Stimulated activated CD8-positive, alpha-beta memory T cell treated with anti-CD3 and anti-CD28 coated beads, Interleukin-15, amount 100 ng/mL, for 1 hour (primary cell): Measurements from ENCODE around the gene CA12.

Experiments
- DNase-seq: peaks from one replicate; pipeline ENCODE4 v3.0.0-alpha.2; 2020; ENCODE audit warnings: low read depth

Gene CA12

DNA sequence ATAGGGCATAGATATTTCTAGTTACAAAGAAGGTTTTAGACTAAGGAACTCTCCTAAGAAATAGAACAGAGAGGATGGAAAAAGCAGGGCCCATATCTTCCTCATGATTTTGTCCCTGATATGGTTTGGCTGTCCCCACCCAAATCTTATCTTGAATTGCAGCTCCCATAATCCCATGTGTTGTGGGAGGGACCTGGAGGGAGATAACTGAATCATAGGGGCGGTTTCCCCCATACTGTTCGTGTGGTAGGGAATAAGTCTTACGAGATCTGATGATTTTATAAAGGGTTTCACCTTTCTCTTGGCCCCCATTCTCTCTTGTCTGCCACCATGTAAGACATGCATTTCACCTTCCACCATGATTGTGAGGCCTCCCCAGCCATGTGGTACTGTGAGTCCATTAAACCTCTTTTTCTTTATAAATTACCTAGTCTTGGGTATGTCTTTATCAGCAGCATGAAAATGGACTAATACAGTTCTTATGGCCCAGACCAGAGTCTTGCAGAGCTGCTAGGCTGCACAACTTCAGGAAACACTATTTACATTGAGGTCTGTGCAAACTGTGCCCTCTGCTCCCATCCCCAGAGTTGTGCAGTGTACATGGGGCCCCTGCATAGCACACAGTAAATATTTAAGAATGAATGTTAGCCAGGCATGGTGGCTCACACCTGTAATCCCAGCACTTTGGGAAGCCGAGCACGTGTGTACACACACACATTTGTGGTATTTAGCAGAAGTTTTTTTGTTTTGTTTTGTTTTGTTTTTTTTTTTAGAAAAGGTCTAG, 20.3 kb upstream of the CA12 start:
- DNase-seq: no peak

DNA sequence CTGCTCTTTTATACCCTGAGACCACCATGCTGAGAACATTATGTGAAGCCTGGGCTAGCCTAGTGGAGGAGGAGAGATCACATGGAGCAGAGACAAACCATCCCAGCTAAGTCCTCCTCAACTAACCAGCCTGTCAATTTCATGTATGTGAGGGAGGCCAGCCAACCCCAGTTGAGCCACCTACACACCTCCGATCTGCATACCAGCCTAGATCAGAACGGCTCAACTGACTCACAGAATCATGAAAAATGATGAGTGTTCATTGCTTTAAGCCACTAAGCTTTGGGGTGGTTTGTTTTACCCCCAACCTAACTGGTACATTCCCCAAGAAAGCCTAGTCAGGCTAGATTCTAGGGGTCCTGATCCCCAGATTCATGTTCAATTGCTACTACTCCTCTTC, 19.4 kb upstream of the CA12 start:
- no peak for DNase-seq

DNA sequence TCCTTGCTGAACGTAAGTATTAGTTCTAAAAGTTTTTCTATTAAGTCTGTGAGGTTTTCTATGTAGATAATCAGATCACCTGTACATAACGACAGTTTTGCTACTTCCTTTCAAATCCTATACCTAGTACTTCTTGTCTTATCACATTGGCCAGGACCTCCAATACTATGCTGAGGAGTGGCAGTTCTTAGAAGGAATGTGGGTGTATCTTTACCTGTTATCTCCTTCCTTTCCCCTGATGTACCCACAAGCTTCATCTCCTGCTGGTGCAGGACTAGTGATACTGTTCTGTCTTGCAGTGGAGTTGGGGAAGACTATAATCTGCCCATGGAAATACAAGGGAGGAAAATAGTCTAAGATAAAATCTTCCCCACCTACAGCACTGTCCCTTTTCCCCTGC, 16.8 kb upstream of the CA12 start:
- no peak for DNase-seq

DNA sequence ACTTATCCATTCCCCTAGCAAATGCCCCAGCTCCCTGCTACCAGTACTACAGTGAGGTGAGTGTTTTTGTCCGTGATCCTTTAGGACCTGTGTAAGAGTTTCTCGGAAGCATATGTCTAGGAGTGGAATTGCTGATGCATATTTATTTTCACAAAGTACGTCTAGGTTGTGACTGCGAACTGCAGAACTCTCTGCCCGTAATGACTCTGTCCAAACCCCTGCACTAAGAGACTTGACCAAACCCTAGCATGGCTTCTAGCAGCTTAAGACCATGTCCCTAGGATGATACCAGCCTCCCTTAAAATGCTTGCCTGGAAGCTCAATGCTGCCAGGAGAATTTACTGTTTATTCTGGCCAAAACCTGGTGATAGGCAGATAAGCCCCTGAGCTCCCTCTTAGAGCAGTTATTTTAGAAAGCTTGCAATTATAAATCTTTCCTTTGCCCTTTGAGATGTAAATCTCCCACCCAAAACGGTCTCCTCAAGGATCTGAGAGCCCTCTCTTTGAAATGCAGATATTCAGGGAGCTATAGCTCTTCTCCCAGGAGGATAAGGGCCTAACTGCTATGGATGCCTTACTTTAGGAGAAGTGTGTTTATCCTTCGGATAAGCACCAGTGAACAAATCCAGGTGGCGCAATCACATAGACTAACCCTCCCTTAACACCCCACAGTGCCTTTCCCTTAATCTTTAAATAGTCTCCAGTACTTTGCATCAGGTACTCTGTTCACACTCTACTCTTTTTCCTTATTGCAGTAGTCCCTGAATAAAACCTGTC, 14.7 kb upstream of the CA12 start:
- DNase-seq: no peak

DNA sequence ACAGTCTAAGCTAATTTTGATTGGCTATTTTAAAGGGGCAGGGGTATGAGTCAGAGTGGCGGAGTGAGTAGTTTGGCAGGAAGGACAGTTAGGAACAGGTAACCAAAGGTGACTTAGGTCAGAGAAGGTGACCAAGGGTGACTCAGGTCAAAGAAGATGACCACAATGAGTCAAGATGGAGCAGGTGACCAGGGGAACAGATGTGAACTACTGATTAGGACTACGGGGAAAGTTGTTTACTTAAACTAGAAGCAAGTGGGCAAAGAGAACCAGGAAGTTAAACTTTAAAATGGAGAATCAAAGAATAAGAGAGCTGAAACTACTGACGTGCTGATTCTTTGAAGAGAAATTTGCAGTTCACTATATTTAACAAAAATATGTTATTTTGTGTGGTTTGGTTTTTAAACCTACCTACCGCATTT, 14.1 kb upstream of the CA12 start:
- DNase-seq: no peak

DNA sequence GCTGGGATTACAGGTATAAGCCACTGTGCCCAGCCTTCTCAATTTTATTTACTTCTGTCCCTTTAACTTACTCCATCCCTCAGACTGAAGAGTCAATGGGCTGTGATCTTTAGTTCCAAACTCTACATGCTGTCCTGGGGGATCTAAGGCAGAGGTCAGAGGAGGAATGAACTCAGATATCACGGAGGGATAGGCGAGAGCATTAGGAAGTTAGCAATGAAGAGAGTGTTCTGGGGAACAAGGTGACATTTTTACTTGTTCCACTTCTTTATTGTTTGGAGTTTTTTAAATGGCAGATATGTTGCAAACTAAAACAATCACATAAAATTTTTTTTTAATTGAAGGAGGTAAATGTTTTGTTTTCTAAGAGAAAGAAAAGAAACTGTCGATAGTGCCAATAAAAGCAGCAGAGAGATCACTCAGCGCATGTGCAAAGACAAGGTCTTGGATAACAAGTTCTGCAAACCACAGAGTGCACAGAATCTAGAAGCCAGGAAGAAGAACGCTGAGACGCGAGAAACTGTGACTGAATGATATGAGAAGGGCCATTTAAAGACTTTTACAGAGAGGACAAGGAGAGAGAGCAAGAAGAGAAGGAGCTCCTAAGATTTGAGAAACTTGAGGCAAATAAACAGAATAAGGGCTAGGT, 10.8 kb upstream of the CA12 start:
- DNase-seq: no peak

DNA sequence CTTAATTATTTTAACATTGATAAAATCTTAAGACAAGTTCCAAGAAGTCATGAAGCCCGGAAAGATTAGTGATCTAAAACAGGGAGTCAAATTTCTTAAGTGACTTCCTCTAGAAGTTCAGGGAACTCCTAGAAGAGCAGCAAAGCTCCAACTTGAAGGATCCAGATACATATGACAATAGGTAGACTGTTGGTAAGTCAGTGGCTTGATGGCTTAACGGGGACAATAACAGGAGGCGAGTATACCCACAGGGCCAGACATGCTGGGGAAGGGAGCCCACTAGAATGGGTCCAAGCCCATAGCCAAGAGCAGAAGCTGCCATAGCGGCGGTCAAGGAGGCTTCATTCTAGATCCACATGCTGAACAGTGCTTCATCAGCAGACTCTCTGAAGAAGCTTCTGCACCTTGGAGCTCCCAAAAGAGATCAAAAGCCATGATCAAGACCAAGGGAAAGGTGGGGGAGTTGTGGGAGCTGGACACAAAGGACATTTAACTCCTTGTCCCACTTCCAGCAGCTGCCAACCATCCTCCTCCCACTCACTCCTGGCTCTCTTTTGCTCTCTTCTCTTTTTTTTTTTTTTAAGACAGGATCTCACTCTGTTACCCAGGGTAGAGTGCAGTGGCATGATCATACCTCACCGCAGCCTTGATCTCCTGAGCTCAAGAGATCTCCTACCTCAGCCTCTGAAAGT, 10.2 kb upstream of the CA12 start:
- DNase-seq: no peak

DNA sequence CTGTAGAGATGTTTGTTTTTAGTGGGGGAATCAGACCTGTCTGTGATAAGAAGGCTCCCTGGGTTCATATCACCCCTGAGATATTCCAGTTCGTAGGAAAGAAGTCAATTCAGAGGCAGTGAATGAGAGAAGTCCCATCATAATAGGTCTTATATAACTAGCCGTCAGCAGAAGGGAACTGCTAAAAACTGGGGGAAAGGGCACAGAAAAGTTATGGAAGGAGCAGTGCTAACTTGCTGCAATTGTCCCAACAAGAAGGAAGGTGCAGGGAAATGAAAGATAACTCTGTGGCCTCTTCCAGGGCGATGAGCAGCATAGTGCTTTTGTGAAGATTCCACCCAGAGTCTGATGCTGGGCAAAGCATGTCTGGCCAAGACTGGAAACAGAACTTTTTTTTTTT, 9.0 kb upstream of the CA12 start:
- no peak for DNase-seq

DNA sequence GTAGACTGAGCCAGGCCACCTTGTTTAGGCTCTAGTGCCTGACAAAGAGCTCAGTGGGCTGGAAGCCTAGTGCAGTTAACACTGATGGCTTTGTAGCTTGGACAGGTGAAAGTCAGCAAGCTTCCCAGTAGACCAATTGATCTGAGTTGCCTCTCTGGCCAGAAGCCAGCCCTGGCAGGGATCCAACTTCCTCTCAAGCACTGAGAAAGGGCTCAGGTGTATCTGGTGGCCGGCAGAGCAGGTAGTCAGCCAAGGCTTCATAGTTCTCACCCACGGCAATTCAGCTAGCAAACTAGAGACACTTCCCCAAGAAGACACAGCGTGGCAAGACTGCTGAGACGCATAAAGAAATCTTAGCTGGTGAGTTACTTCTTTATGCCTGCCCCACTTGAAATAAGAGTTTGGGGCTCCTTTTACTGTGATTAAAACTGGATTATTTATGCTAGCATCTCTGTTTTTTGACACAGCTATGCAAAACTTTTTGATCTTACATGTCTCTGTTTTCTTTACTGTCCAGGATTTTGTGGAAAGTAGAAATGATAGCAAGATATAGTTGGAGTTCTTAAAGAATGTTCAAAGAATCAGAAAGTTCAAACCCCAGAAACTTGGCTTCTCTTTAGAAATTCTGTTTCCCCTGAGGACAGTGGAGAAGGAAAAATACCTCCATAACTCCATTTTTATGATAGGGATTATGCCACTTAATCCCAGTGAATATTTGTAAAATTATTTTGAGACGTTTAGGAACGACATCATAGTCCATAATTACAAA, 8.4 kb upstream of the CA12 start:
- no peak for DNase-seq

DNA sequence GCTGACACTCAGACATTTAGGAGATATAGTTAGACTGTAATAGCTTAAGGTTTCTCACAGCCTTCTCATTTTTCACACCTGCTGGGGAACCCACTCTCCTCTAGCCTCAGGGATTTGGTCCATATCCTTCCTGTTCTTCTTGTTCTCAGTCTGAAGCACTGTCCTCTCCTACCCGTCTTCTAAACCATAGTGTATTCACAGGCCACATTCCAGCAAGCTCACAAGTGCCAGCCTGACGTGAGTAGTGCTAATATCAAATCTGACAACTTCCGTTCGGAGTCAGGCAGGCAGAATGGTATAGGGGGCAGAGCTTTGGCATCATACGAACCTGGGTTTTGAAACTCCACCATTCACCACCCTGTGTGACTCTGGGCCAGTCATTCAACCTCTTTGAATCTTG, 6.9 kb upstream of the CA12 start:
- DNase-seq: no peak

DNA sequence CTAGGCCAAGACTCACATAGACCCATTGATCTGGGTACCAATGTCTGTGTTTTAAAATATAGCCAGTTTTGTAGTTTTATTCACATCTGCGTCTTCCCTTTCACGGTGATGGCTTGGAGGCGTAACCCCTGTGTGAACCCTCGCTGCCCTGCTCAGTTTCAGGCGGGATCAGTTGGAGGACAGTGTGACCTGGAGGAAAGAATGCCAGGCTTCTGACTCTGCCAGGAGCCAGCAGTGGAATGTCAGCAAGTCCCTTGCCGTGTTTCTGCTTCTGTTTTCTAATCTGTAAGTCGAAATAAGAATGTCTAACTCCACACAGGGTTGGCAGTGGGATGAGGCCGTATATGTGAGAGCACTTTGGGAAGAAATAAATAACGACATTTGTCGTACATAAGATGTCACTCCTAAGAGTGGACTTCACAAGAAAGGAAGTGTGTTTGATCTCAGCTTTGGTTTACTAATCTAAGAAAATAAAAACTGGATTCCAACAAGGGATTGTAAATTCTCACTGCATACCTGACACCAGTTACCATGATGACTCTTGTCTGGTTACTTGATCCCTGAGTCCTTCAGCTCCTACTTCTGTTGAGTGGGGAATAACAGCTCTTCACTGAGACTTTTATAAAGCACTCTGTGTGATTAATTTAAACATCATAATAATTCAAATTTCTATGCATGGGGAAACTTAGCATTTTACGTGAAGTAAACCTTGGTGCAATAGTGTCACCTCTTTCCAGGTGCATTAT, 6.3 kb upstream of the CA12 start:
- DNase-seq: no peak

DNA sequence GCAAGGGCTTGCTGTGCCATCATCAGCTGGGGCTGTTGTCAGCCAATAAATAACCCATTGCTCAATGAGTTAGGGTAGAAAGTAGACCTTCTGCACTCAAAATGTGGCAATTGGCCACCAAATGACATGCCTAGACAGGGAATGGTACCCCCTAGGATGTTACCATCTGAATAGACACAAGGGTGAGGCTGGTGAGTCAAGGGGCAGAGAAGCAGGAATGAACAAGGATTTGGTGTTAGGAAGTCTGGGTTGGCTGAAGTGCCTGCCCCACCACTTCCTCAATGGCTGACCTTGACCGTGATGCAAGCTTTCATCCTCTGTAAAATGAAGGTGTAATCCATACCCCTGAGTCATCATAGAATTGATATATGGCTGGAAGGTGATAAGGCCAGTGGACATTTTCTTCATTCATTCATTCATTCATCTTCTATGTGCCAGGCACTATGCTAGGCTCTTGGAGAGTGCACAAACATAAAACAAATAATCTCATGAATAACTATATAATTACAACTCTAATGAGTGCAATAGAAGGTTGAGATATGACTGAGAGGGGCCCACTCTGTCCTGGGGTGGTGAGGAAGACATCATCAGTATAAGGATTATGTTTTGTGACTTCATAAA, 4.4 kb upstream of the CA12 start:
- no peak for DNase-seq

DNA sequence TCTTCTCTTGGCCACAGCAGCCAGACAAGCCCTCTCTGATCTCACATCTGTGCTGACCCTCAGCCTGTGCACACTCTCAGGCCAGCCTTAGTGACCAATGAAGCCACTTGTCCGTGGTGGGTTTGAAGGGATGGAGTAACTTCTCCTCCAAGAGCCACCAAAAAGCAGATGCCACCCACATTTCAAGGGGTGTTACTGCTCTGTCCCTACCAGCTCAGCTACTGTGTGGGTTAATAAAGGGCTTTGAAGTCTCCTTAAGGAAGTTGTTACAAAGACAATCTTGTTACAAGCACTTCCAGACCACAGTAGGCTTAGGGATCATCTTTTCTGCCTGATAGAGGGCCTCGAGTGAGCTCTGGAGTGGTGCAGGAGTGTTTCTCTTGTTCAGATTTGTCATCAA, 3.3 kb upstream of the CA12 start:
- DNase-seq: no peak

DNA sequence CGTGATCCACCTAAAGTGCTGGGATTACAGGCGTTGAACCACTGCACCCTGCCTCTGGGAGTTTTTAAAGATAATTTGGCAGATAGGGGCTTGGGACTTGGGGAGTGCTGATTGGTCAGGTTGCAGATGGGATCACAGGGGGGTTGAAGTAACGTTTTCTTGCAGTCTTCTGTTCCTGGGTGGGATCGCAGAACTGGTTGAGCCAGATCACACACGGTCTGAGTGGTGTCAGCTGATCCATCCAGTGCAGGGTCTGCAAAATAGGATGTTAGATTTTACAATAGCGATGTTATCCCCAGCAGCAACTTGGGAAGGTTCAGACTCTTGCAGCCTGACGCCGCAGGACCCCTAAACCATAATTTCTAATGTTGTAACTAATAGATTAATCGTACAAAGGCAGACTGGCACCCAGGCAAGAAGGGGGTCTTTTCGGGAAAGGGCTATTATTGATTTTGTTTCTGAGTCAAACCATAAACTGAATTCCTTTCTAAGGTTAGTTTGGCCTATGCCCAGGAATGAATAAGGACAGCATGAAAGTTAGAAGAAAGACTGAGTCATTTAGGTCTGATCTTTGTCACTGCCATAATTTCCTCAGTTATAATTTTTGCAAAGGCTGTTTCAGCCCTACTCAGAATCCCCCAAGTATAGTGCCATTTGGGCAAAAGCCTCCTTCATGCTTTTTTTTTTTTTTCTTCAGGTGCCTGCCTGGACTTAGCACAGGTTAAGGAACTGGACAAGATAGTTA, 1.5 kb upstream of the CA12 start:
- DNase-seq: no peak

DNA sequence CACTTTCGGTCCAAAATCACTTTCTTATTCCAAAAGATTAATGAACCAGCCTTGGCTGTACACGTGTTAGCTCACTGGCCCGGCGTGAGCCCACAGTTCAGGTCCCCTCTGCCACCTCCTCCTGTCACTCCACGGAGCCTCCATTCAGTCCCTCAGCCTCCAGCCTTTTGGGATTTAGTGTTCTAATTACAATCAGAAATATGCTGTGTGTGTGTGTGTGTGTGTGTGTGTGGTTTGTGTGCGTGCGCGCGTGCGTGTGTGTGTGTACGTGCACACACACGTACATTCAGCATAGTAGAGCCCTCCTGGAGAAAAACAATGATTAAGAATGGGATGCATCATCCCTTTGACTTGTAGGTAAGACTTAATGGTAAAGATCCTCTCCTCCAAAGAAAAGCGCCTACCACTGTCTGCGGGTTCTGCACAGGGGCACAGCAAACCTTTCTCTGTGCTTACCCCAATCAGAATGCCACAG, 801 bp downstream of the CA12 start:
- DNase-seq: no peak

DNA sequence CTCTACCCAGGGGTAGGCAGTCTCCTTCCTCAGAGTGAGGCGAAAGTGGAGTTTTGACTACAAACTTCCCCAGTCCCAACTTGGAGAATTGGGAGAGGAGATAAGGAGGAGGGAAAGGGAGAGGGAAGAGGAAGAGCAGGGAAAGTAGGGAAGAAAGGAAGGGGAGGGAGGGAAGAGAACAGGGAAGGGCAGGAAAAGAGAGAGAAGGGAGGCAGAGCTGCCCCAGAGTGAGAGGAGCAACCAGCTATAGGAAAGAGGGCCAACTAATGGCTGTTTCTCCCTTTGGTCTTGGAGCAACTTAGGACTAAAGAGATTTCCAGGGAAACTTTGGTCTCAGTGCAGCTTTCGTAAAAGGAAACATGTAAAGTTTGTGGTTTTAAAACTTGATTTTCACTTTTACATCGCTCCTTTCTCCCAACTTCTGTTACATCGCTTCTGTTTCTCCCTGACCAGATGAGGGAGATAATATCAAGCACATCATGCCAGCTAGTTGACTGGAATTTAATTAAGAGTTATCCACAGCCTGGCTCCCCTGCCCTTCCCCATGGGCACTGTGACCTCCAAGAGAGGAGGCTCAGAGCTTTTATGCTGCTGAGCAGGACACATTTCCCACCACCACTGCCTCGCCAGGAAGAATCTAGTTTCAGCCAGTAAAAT, 1.4 kb downstream of the CA12 start:
- no peak for DNase-seq

DNA sequence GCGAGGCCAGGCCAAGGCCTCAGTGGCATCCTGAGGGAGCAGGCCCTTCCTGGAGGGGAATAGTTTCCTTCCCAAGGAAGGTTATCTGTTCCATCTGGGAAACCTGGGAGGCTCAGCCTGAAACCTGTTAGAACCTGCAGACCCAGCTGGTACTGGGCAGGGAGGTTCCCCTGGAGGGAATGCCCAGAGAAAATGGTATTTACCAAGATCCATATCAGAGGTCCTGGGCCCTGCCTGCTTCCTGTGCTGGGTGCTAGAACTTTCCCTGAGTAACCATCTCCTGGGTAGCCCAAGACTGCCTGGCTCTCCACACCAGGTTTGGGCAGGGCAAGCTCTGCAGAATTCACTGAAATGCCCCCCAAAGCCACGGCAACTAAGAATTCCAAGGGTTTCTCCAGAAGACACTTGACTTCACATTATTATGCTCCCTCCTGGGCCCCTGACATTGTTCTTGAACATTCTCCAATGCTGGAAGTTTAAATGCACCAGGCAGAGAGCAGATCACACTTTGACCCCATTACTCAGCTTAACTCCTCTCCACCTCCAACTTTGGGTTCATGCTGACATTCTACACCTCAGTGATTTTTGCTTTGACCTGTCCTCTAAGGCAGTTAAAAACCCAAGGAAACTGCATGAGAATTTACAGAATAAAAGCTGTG, 2.0 kb downstream of the CA12 start:
- DNase-seq: no peak

DNA sequence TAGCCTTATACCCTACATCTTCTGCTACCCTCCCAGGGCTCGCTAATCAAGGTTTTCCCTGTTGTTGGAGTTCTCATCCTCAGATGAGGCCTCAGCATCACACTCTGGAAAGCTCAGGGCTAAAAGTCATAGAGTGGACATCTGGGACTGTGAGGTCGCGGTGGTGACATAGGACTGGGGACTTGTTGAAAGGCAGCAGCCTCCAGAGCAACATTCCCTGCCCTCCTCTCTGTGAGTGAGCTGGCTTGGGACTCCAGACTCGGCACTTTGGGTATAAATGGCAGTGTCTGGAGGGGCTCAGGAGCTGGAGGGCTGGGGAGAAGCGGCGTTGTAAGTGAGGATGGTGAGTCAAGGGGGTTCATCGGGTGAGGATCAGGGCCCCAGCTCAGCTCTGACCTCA, 2.7 kb downstream of the CA12 start:
- no peak for DNase-seq
